Breast epithelium (tissue), 3 donors: Measurements from ENCODE around the gene METRN.

Experiments used
- POLR2A ChIP-seq: fragments of 450-650 bp; IDR thresholded peaks from one replicate; pipeline ENCODE4 v1.6.1; 2016; ENCODE audit warnings: antibody characterized with exemption, mild to moderate bottlenecking, moderate library complexity
- TF ChIP-seq, protein P1 (sequence below), 3 donors: fragments of 450-650 bp; IDR thresholded peaks; one replicate each; pipeline ENCODE4 v1.5.1; 2016 to 2017; ENCODE audit warnings: antibody characterized with exemption in 3 of 3, mild to moderate bottlenecking in 3 of 3, moderate library complexity in 3 of 3

DNA sequence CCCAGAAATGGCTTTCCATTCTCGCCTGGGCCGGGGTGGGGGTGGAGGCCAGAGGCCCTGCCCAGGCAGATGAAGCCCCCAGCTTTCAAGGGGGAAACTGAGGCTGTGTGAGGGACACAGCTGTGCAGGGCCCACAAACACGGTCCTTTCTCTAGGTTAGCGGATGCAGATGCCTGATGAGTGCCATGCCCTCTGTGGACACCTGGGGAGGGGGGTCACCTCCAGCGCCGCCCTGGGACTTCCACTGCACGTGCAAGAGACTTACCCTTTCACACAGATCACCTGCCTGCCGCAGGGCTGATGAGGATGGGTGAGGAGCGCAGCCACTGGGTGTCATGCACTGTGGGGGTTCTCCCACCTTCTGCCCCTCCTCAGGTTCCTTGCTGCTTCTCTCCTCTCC is 3.5 kb downstream of the METRN start:
- TF ChIP-seq POLR2A: no peak
- TF ChIP-seq, protein P1, sequence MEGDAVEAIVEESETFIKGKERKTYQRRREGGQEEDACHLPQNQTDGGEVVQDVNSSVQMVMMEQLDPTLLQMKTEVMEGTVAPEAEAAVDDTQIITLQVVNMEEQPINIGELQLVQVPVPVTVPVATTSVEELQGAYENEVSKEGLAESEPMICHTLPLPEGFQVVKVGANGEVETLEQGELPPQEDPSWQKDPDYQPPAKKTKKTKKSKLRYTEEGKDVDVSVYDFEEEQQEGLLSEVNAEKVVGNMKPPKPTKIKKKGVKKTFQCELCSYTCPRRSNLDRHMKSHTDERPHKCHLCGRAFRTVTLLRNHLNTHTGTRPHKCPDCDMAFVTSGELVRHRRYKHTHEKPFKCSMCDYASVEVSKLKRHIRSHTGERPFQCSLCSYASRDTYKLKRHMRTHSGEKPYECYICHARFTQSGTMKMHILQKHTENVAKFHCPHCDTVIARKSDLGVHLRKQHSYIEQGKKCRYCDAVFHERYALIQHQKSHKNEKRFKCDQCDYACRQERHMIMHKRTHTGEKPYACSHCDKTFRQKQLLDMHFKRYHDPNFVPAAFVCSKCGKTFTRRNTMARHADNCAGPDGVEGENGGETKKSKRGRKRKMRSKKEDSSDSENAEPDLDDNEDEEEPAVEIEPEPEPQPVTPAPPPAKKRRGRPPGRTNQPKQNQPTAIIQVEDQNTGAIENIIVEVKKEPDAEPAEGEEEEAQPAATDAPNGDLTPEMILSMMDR (IDR thresholded peaks at IDR 0.05): no peak
